ENCODE results near the gene ZC3H10.
A peak's percentile ranks its signal among the peaks of the same experiment; 100 is the strongest.
"Not testable (repeated sequence)": the region's sequence is repeated elsewhere in the genome, so short reads cannot be mapped to it uniquely, and the experiment has no call there.

Gene ZC3H10

GRCh38 chr12:56154818-56155217, 36.8 kb downstream of the ZC3H10 start:
- DNase-seq (ENCODE audit: low spot score): no peak

GRCh38 chr12:56155256-56155845, 37.3 kb downstream of the ZC3H10 start:
- DNase-seq (ENCODE audit: low spot score): no peak

GRCh38 chr12:56156464-56157200, 38.6 kb downstream of the ZC3H10 start:
- DNase-seq (ENCODE audit: low spot score): not testable (repeated sequence)

GRCh38 chr12:56157201-56158028, 39.3 kb downstream of the ZC3H10 start:
- DNase-seq (ENCODE audit: low spot score): peak; percentile 54

GRCh38 chr12:56158029-56158925, 40.2 kb downstream of the ZC3H10 start, which contains the start of gene MYL6:
Gene MYL6 (plus strand): TSS chr12:56158359. CDS start chr12:56158402, 43 bp downstream.
- peak; percentile 99 for DNase-seq (ENCODE audit: low spot score)

- peak; percentile 74 for DNase-seq (ENCODE audit: low spot score)
Observed at GRCh38 chr12:56158926-56159461, 40.9 kb downstream of the ZC3H10 start.

GRCh38 chr12:56159482-56160192, 41.6 kb downstream of the ZC3H10 start:
- DNase-seq (ENCODE audit: low spot score): no peak

GRCh38 chr12:56160193-56160763, 42.2 kb downstream of the ZC3H10 start:
- no peak for DNase-seq (ENCODE audit: low spot score)

- no peak for DNase-seq (ENCODE audit: low spot score)
Observed at GRCh38 chr12:56160894-56161689, 43.0 kb downstream of the ZC3H10 start.

GRCh38 chr12:56161690-56162351, 43.8 kb downstream of the ZC3H10 start:
- no peak for DNase-seq (ENCODE audit: low spot score)

GRCh38 chr12:56162468-56163290, 44.6 kb downstream of the ZC3H10 start:
- DNase-seq (ENCODE audit: low spot score): no peak

GRCh38 chr12:56163533-56164344, 45.7 kb downstream of the ZC3H10 start:
- DNase-seq (ENCODE audit: low spot score): no peak

GRCh38 chr12:56164345-56164729, 46.3 kb downstream of the ZC3H10 start:
- DNase-seq (ENCODE audit: low spot score): no peak

GRCh38 chr12:56165369-56165768, 47.3 kb downstream of the ZC3H10 start:
- DNase-seq (ENCODE audit: low spot score): no peak

GRCh38 chr12:56169229-56169759, 51.2 kb downstream of the ZC3H10 start:
- DNase-seq (ENCODE audit: low spot score): no peak

GRCh38 chr12:56172839-56173238, 54.8 kb downstream of the ZC3H10 start:
- no peak for DNase-seq (ENCODE audit: low spot score)
